Thyroid gland (tissue), 4 donors: ENCODE data around the gene CYP21A2.

ENCODE experiments used
- POLR2A ChIP-seq, 2 donors: fragments of 450-650 bp; IDR thresholded peaks; one replicate each; pipeline ENCODE4 v1.6.1; 2017; ENCODE audit warnings: antibody characterized with exemption in 2 of 2, mild to moderate bottlenecking in 2 of 2, moderate library complexity in 1 of 2
- TF ChIP-seq, protein P1 (sequence below), 6 experiments: fragments of 200-600 bp in 3 of 6; fragments of 450-650 bp in 3 of 6; sonication (generic) in 3 of 6; IDR thresholded peaks; one replicate each; pipeline ENCODE4 v1.5.1; 2016 to 2019; ENCODE audit warnings: antibody characterized with exemption in 6 of 6, mild to moderate bottlenecking in 2 of 6, inconsistent platforms in 1 of 6, moderate library complexity in 1 of 6

DNA sequence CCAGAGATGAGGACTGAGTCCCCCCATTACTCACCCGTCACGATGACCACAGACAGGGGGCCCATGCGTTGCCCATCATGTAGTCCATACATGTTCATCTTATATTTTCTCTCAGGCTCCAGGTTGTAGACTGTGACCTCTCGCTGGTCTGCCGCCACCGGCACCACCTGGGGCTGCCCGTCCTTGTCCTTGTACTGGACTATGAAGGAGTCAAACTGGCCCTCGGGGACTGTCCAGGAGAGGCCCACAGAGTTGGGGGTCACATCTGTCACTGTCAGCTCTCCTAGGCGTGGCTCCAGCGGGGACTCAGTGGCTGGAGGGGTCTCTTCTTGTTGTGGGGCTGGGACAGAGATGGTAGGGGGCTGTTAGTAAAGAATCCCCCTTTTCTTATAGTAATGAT is 35.4 kb downstream of the CYP21A2 start:
- TF ChIP-seq, protein P1, sequence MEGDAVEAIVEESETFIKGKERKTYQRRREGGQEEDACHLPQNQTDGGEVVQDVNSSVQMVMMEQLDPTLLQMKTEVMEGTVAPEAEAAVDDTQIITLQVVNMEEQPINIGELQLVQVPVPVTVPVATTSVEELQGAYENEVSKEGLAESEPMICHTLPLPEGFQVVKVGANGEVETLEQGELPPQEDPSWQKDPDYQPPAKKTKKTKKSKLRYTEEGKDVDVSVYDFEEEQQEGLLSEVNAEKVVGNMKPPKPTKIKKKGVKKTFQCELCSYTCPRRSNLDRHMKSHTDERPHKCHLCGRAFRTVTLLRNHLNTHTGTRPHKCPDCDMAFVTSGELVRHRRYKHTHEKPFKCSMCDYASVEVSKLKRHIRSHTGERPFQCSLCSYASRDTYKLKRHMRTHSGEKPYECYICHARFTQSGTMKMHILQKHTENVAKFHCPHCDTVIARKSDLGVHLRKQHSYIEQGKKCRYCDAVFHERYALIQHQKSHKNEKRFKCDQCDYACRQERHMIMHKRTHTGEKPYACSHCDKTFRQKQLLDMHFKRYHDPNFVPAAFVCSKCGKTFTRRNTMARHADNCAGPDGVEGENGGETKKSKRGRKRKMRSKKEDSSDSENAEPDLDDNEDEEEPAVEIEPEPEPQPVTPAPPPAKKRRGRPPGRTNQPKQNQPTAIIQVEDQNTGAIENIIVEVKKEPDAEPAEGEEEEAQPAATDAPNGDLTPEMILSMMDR (IDR thresholded peaks at IDR 0.05), result no peak
- no peak for TF ChIP-seq POLR2A (IDR thresholded peaks at IDR 0.05)
